Smooth muscle cell (in vitro differentiated cells): ENCODE results near the gene CFAP97D2. TPM values are rescaled to one million over a fixed set of nuclear protein-coding genes. Genes with fewer than 3 reads are reported as not detected.

Experiments used
- DNase-seq: peaks from one replicate; lab custom pipeline; 2025; ENCODE audit not compliant: unreplicated experiment; lab: John Stamatoyannopoulos, UW
- H2AFZ ChIP-seq: fragments of 200-600 bp; sonication (generic); 2 replicates; pipeline ENCODE4 v1.6.0; 2016; ENCODE audit warnings: antibody characterized with exemption, low read depth, mild to moderate bottlenecking
- H3F3A ChIP-seq: fragments of 200-600 bp; sonication (generic); 2 replicates; pipeline ENCODE4 v1.6.0; 2017; ENCODE audit warnings: antibody characterized with exemption, low read depth
- H3K27ac ChIP-seq: fragments of 200-600 bp; sonication (generic); 2 replicates; pipeline ENCODE4 v1.5.1; 2016; ENCODE audit warnings: low read depth, mild to moderate bottlenecking
- H3K27me3 ChIP-seq: fragments of 200-600 bp; sonication (generic); 2 replicates; pipeline ENCODE4 v1.6.1; 2016; ENCODE audit warnings: low read depth, mild to moderate bottlenecking
- H3K36me3 ChIP-seq: fragments of 200-600 bp; sonication (generic); 2 replicates; pipeline ENCODE4 v1.5.1; 2016; ENCODE audit warnings: low read depth
- H3K4me1 ChIP-seq: fragments of 200-600 bp; sonication (generic); 2 replicates; pipeline ENCODE4 v1.5.1; 2016; ENCODE audit warnings: low read depth
- H3K4me2 ChIP-seq: fragments of 200-600 bp; sonication (generic); 2 replicates; pipeline ENCODE4 v1.6.0; 2016; ENCODE audit warnings: mild to moderate bottlenecking
- H3K4me3 ChIP-seq: fragments of 200-600 bp; sonication (generic); 2 replicates; pipeline ENCODE4 v1.5.1; 2016; ENCODE audit warnings: mild to moderate bottlenecking
- H3K79me2 ChIP-seq: fragments of 200-600 bp; sonication (generic); 2 replicates; pipeline ENCODE4 v1.6.0; 2016; ENCODE audit warnings: low read depth, mild to moderate bottlenecking
- H3K9ac ChIP-seq: fragments of 200-600 bp; sonication (generic); 2 replicates; pipeline ENCODE4 v1.6.0; 2016; ENCODE audit warnings: low read depth
- H3K9me3 ChIP-seq: fragments of 200-600 bp; sonication (generic); replicated peaks from 2 replicates; pipeline ENCODE4 v1.5.1; 2016; ENCODE audit warnings: low read depth
- H4K20me1 ChIP-seq: fragments of 200-600 bp; sonication (generic); 2 replicates; pipeline ENCODE4 v1.6.0; 2016; ENCODE audit warnings: low read depth
- CTCF ChIP-seq: fragments of 200-600 bp; sonication (generic); IDR thresholded peaks from 2 replicates; pipeline ENCODE4 v1.5.1; 2017; ENCODE audit warnings: borderline replicate concordance, mild to moderate bottlenecking, antibody characterized with exemption; ENCODE audit not compliant: insufficient read depth, poor library complexity, severe bottlenecking
- WGBS: methylation state at CpG from one replicate; pipeline ENCODE4 v1.1.7; 2016; ENCODE audit warnings: low lambda C conversion rate; 5-methylcytosine and 5-hydroxymethylcytosine counted together
- polyA plus RNA-seq: library from polyadenylated mRNA; unstranded; fragments of >200 nt; fragmentation: Nextera tagmentation; extraction: Ambion mirVana; gene quantifications from 2 replicates; pipeline ENCODE4 v1.2.1, GENCODE V29; 2016
- total RNA-seq: library from RNA; depleted of rRNA; stranded (reverse); fragments of >200 nt; gene quantifications from 2 replicates; pipeline ENCODE4 v1.2.3, GENCODE V29; 2014

CFAP97D2 gene
- total and polyA plus RNA-seq, 2 experiments from 2014 or later: not detected

GRCh38 chr13:114167426-114167825, 11.6 kb upstream of the CFAP97D2 start:
- no peak overlapping the region for H3K4me3 ChIP-seq
- H4K20me1 ChIP-seq: no peaks in the 10 kb centered on the region
- DNase-seq: no peak
- H2AFZ ChIP-seq: no peak overlapping the region
- H3K4me2 ChIP-seq: no peak overlapping the region
- WGBS: 88% methylated on average over 5 of the region's 5 CpGs
- no peaks in the 10 kb centered on the region for H3K79me2 ChIP-seq
- H3K9ac ChIP-seq: no peak overlapping the region
- no peaks in the 10 kb centered on the region for H3K27me3 ChIP-seq
- H3K9me3 ChIP-seq: no peaks in the 10 kb centered on the region
- no peaks in the 10 kb centered on the region for H3K4me1 ChIP-seq
- no peaks in the 10 kb centered on the region for H3F3A ChIP-seq
- H3K27ac ChIP-seq: no peak overlapping the region
- no peak for TF ChIP-seq CTCF
- no peaks in the 10 kb centered on the region for H3K36me3 ChIP-seq

- no peaks in the 10 kb centered on the region for H3K4me1 ChIP-seq
- no peaks in the 10 kb centered on the region for H3K9me3 ChIP-seq
- H3K9ac ChIP-seq: no peak overlapping the region
- H3K4me2 ChIP-seq: no peak overlapping the region
- no peak for DNase-seq
- no peak overlapping the region for H3K27ac ChIP-seq
- WGBS: 95% methylated on average over 5 of the region's 5 CpGs
- H4K20me1 ChIP-seq: no peaks in the 10 kb centered on the region
- TF ChIP-seq CTCF: no peak
- H3K4me3 ChIP-seq: no peak overlapping the region
- no peaks in the 10 kb centered on the region for H3K79me2 ChIP-seq
- H3K27me3 ChIP-seq: no peaks in the 10 kb centered on the region
- no peaks in the 10 kb centered on the region for H3K36me3 ChIP-seq
- H2AFZ ChIP-seq: no peak overlapping the region
- H3F3A ChIP-seq: no peaks in the 10 kb centered on the region
Measured at GRCh38 chr13:114167885-114168284, 11.2 kb upstream of the CFAP97D2 start.

GRCh38 chr13:114173272-114173671, 5.8 kb upstream of the CFAP97D2 start:
- peaks cover 6% of the 10 kb centered on the region for H3F3A ChIP-seq
- peaks cover under 1% of the 10 kb centered on the region for H3K27me3 ChIP-seq
- H3K79me2 ChIP-seq: no peaks in the 10 kb centered on the region
- TF ChIP-seq CTCF: no peak
- H3K9ac ChIP-seq: no peak overlapping the region
- no peak overlapping the region for H3K27ac ChIP-seq
- no peak for DNase-seq
- WGBS: 94% methylated on average over 3 of the region's 3 CpGs
- H2AFZ ChIP-seq: no peak overlapping the region
- no peaks in the 10 kb centered on the region for H4K20me1 ChIP-seq
- no peaks in the 10 kb centered on the region for H3K4me1 ChIP-seq
- no peak overlapping the region for H3K4me2 ChIP-seq
- no peak overlapping the region for H3K4me3 ChIP-seq
- H3K36me3 ChIP-seq: no peaks in the 10 kb centered on the region
- H3K9me3 ChIP-seq: no peaks in the 10 kb centered on the region

- Histone ChIP-seq H3K36me3 (no peaks in the 10 kb centered on the region), H3K79me2 (no peaks in the 10 kb centered on the region), H4K20me1 (no peaks in the 10 kb centered on the region), H2AFZ (no peak overlapping the region), H3K27me3 (peaks cover 5% of the 10 kb centered on the region), H3K4me2 (no peak overlapping the region), H3K4me3 (no peak overlapping the region), H3K4me1 (no peaks in the 10 kb centered on the region), H3K27ac (no peak overlapping the region), H3K9me3 (no peaks in the 10 kb centered on the region), H3K9ac (no peak overlapping the region), H3F3A (peaks cover 6% of the 10 kb centered on the region)
- no peak for TF ChIP-seq CTCF
- DNase-seq: no peak
- WGBS: 21% methylated on average over 1 of the region's 1 CpG
Measured at GRCh38 chr13:114173745-114174144, 5.3 kb upstream of the CFAP97D2 start.
